ENCODE results near the gene FGD3.

GRCh38 chr9:92963831-92964606 is 16.7 kb downstream of the FGD3 start:
- TF ChIP-seq CTCF (IDR thresholded peaks at IDR 0.05; ENCODE audit: low read depth, low read length, poor library complexity, severe bottlenecking) (no peak), EZH2phosphoT487 (IDR thresholded peaks at IDR 0.05; ENCODE audit: borderline replicate concordance, low read length) (no peak)
